ENCODE results near the gene SYCE1. TPM values are rescaled to one million over a fixed set of nuclear protein-coding genes. Genes with fewer than 3 reads are reported as not detected.
A peak's percentile ranks its signal among the peaks of the same experiment; 100 is the strongest.
"Not testable (repeated sequence)": the region's sequence is repeated elsewhere in the genome, so short reads cannot be mapped to it uniquely, and the experiment has no call there.

The SYCE1 gene
- total RNA-seq, 1 experiment from 2014 or later: not detected

DNA sequence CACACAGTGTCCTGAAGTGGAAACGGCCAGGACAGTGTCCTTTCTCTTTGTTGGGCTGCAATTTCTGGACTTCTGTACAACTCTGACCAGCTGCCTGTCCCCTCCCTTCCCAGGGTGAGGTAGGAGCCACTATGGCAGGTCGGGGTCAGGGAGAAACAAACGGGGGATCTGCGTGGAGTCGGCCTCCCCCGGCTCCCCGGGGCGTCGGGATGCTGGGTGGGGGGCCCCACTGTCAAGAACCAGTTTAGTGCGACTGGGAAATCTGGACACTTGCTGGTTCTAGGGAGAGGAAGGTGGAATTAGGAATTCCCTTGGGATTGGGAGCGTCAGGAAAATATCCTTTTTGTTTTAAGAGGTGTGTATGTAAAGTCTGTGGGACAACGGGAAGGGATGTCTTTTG lies 567 bp downstream of the SYCE1 start:
- no peak for DNase-seq (ENCODE audit: extremely low read depth, low read depth)

DNA sequence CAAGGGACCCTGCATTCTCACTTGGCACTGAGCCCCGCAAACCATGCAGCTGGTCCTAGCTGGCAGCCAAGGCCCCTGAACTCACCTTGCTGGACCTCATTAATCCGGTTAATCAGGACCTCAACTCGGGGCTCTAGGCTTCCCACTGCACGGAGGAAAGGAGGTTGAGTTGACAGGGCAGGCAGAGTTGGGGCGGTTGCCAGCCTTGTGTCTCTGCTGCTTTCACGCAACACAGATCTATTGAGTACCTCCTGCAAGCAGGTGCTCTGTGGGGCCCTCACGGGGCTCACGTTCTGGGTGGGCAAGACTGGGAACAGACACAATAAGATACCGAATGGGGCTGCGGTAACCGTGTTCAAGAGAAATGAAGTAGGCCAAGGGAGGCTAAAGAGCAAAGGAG lies 6.2 kb downstream of the SYCE1 start:
- DNase-seq (ENCODE audit: extremely low read depth, low read depth): no peak

DNA sequence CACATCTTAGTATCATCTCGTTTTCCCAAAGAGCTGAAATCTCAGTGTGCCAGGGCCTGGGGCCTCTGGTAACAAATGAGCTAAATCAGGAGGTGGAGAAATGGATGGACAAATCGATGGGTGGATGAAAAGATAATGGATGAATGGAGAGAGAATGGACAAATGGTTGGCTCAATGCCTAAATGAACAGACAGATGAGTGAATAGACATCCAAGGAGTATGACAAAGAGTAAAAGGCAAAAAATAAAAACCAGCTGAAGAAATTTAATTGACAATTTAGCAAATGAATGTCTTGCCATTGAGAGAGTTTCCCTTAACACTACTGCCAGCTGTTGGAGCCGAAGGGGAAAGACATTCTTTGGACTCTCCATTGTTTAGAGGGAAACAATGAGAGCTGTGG lies 8.0 kb downstream of the SYCE1 start:
- no peak for DNase-seq (ENCODE audit: extremely low read depth, low read depth)

DNA sequence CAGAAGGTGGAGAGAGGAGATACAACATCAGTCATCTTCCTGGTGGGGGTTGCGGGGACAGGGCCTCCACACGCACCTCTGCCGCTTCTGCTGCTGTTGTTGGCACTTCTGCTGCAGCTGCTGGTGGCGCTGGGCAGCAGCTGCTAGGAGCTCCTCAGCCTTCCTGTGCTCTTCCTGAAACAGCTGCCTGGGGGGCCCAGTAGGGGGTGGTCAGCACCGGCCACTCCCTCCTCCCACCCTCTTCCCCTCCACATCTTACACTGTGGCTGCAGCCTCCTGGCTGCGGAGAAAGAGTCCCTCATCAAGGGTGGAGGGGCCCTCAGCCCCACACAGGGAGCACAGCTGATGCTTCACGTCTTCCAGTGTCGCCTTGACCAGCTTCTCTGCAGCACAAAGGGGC lies 9.9 kb downstream of the SYCE1 start:
- DNase-seq (ENCODE audit: extremely low read depth, low read depth): no peak

DNA sequence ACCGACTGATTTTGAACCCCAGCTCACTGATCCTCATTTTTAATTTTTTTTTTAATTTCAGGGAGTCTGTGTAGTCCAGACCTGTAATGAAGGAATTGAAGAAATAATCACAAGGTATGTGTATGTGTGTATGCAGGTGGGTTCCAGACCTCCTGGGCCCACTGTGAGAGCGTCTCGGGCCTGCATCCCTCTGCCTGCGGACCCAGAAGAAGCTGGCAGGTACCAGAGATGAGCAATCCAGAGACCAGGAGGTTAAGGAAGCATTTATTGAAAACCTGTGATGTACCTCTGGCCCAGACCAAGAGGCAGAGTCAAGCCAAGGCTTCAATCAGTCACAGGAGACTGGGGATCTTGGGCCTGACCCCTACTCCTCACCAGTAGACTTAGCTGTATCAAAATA lies 10.8 kb downstream of the SYCE1 start:
- no peak for DNase-seq (ENCODE audit: extremely low read depth, low read depth)

DNA sequence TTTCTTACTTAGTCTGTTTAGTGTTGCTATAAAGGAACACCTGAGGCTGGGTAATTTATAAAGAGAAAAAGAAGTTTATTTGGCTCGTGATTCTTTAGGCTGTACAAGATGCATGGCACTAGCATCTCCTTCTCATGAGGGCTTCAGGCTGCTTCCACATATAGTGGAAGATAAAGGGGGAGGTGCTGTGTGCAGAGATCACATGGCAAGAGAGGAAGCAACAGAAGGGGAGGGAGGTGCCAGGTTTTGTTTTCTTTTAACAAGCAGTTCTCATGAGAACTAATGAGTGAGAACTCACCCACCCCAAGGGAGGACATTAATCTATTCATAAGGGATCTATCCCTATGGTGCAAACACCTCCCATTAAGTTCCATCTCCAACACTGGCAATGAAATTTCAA lies 20.9 kb downstream of the SYCE1 start:
- DNase-seq (ENCODE audit: extremely low read depth, low read depth): no peak

DNA sequence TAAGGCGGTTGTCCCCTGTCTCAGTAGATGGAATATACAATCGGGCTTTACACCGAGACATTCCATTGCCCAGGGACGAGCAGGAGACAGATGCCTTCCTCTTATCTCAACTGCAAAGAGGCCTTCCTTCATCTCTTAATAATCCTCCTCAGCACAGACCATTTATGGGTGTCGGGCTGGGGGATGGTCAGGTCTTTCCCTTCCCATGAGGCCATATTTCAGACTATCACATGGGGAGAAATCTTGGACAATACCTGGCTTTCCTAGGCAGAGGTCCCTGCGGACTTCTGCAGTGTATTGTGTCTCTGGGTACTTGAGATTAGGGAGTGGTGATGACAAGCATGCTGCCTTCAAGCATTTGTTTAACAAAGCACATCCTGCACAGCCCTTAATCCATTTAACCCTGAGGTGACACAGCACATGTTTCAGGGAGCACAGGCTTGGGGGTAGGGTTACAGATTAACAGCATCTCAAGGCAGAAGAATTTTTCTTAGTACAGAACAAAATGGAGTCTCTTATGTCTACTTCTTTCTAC lies 23.9 kb downstream of the SYCE1 start:
- DNase-seq (ENCODE audit: extremely low read depth, low read depth): not testable (repeated sequence)

DNA sequence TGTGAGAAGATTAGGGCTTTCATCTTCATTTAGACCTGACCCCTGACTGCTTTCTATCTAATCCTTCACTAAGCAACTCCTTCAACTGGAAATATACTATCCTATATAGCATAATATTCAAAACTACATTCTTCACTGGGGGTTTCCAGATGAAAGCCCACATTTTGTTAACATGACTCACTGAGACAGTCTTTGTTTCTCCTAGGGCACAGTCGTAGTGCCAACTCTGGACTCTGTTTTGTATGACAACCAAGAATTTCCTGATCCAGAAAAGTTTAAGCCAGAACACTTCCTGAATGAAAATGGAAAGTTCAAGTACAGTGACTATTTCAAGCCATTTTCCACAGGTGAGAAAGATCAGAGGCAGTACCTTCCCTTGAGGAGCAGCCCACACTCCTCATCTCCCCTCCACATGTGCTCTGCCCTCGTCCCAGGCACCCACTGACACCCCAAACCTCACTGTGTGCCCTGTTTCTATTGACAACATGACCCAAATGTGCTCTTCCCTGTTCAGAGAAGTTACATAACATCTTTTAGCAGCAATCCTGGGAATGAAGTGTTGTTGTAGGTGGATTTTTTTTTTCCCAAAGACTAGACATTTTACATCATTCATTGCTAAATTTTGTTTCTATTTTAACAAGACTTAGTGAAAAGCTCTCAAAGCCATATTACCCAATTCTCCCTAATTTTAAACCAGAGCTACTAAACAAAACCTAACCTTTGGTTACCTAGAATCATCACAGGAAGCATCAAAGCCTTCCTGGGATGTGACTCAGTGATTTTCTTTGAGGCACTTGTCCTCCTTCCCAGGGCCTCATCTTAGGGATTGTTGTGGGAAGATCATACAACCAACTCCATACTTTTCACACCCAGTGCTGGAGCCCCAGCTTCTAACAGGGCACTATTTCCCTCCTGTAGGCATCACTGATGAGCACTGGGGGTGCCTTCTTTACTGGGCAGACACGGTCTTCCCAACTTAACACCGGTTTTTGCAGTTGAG lies 27.5 kb downstream of the SYCE1 start:
- DNase-seq (ENCODE audit: extremely low read depth, low read depth): no peak

DNA sequence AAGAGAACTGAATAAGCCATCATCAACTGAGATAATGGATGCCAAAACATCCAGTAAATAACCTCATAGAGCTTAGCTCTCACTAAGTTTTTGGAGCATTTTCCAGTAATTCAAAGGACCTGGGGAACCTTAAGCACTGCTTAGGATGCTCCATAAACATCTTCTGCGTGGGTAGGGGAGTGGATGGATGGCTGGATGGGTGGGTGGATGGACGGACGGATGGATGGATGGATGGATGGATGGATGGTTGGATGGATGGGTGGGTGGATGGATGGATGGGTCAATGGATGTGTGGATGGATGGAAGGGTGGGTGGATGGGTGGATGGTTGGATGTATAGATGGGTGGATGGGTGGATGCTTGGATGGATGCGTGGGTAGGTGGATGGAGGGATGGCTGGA lies 29.2 kb downstream of the SYCE1 start:
- DNase-seq (ENCODE audit: extremely low read depth, low read depth): no peak

DNA sequence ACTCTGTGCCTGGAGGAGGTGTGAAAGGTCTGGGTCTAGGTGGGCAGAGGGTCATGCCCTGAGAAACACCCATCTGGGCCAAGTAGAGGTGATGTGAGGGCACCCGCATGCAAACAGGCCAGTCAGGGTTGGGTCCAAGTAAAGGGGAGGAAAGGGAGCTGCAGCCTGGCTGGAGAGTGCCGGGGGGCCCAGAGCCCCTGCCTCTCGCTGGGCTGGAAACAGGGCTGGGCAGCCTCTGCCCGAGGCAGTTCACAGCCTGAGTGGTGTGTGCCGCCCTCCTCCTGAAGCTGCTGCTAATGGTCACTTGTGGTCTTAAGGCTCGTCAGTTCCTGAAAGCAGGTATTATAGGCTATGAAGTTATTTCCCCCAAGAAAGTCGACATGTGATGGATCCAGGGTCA lies 31.0 kb downstream of the SYCE1 start:
- DNase-seq (ENCODE audit: extremely low read depth, low read depth): no peak

DNA sequence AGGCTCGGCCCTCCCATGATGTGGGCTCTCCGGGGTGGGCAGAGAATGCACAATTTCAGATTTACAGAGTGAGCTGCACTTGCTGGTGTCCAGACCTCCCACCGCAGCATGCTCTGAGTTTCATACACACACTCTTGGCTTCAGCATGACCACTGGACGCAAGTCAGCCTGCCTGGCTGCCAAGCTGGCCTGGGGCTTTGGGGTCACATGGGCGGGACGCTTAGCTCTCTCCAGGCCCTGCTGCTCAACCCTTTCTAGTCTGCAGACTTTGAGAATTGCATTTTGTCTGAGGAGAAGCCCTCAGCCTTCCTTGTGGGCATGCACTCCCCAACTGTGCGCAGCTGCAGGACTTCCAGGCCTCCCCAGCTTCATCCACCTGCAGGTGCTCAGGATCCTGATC lies 32.5 kb downstream of the SYCE1 start:
- DNase-seq (ENCODE audit: extremely low read depth, low read depth): no peak

DNA sequence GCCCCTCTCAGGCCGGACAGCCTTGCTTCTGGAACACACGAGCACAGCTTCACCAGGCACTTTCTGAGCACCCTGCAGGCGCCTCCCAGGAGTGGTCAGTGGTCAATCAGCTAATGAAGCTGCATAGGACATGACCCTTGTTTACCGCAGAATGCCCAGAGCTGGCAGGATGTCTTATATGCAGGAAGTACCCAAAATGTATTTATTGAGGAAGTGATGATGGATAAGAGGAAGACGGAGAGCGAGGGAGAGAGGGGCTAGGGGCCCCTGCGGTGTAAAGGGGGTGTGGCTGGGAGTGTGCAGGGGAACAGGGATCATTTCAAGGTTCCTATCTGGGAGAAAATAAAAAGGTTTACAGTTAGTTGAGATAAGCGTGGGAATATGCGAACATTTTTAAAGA lies 34.9 kb downstream of the SYCE1 start:
- DNase-seq (ENCODE audit: extremely low read depth, low read depth): no peak

DNA sequence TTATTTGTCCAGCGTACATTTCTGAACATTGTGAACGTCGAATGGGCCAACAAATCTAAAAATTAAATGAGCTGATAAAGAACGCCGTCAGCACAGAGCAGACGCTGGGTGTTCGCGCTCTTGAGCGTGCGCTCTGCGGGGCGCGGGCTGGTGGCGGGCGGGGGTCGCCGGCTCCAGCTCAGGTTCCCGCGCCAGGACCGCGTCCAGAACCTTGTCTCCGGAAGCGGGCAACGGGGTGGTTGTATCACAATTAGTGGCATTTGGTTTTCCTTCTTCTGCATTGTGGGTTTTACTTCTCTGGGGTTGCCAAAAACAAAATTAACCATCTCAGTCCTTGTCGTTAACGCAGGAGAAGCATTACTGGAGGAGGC lies 35.8 kb downstream of the SYCE1 start:
- no peak for DNase-seq (ENCODE audit: extremely low read depth, low read depth)

DNA sequence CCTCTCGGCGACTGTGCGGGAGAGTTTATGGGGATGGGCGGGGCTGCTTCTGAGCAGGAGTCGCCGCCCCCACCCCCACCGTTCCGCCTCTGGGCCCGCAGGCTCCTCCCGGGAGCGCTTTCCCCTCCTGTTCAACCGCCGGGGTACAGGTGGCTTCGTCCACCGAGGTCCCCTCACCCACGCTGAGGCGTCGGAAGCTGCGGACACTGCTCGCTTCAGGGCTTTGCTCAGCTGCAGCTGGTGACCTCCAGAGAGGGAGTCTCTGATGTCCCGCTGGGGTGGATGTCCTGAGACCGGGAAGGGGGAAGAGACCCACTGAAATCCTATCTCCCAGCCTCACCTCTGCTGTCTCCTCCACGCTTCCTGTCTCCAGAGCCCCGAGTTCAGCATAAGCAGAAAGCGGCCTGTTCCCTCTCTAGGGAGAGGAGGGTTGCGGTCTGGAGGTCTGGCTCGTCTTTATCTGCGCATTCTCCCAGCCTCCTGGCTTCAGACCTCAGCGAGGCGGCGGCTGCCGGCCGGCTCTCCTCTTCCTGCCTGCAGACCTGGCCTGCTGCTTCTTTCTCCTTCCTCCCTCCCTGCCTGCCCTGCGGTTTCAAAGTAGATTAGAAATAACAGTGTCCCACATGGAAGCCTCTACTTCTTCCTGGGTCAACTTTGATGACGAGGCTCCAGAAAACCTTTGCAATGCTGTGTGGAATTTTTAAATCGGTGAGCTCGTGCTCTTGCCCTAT lies 36.4 kb downstream of the SYCE1 start:
- no peak for DNase-seq (ENCODE audit: extremely low read depth, low read depth)

DNA sequence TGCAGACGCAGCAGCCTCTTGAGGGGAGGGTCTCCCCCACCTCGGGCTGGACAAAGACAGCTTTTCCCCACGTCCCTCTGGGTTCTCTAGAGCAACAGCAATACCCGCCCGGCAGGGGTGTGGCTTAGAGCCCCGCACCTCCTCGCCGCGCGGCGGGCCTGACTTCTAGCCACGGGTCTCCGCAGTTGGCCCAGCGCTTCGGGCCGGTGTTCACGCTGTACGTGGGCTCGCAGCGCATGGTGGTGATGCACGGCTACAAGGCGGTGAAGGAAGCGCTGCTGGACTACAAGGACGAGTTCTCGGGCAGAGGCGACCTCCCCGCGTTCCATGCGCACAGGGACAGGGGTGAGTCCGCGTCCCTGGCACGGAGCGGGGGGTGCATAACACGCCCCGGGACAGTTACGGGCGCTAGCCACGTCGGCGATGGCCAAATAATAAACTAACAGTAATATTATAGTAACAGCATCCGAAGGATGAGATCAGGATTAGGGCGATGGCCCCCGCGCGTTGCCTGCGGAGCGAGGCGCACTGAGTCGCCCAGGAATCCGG lies 37.0 kb downstream of the SYCE1 start:
- no peak for DNase-seq (ENCODE audit: extremely low read depth, low read depth)

DNA sequence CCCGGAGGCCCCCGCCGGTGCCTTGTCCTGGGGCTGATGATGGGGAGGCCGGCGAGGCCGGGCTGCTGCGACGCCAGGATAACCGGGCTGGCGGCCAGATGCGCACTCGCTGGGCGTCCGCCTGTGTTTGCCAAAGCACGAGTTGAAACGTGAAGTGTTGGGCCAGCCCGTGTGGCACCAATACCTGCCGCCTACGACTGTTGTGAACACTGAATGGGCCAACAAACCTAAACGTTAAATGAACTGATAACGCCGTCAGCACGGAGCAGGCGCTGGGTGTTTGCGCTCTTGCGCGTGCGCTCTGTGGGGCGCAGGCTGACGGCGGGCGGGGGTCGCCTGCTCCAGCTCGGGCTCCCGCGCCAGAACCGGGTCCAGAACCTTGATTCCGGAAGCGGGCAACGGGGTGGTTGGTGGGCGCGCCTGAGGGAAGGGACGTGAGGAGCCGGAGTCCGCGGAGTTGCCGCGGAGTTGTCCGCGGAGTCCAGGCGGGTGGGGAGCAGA lies 37.6 kb downstream of the SYCE1 start:
- DNase-seq (ENCODE audit: extremely low read depth, low read depth): no peak

DNA sequence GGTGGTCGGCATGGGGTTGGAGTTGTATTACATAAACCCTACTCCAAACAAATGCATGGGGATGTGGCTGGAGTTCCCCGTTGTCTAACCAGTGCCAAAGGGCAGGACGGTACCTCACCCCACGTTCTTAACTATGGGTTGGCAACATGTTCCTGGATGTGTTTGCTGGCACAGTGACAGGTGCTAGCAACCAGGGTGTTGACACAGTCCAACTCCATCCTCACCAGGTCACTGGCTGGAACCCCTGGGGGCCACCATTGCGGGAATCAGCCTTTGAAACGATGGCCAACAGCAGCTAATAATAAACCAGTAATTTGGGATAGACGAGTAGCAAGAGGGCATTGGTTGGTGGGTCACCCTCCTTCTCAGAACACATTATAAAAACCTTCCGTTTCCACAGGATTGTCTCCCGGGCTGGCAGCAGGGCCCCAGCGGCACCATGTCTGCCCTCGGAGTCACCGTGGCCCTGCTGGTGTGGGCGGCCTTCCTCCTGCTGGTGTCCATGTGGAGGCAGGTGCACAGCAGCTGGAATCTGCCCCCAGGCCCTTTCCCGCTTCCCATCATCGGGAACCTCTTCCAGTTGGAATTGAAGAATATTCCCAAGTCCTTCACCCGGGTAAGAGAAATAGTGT lies 38.3 kb downstream of the SYCE1 start, which contains the start of gene CYP2E1:
Gene CYP2E1 (plus strand): TSS at position 407 of the 632 bp plus-strand sequence. CDS start 33 bp downstream, at position 440.
- DNase-seq (ENCODE audit: extremely low read depth, low read depth): no peak

DNA sequence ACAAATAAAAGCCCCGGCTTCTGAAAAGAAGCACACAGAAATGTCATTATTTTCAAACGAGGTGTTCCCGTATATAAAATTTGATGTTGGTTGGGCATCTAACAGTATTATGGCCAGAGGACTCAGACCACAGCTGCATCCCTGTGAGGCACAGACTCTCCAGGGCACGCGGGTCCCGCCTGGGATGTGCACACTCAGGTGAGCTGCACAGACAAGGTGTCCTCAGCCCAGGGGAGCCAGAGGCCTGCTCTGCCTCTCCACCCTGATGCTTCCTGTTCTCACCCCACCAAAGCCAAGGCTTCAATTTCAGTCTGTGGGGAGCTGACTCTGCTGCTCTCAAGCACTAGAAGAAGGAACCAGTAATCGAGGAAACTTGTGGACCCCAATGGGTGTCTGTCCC lies 39.9 kb downstream of the SYCE1 start:
- no peak for DNase-seq (ENCODE audit: extremely low read depth, low read depth)

DNA sequence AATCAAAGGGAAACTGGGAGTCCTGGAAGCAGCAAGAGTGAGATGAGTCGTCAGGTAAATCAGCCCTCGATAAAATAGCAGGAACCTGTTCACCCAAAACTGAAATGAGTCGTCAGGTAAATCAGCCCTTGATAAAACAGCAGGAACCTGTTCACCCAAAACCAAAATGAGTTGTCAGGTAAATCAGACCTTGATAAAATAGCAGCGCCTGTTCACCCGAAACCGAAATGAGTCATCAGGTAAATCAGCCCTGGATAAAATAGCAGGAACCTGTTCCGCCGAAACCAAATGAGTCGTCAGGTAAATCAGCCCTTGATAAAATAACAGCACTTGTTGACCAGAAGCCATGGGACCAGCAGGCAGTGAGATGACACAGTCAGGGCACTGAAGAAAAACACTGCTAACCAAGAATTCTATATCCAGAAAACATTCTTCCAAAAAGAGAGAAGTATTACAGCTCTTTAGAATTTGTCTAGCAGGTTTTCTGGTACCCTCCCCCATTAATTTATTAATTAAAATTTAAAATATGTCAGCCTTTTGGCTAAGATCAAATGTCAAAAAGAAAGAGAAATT lies 41.7 kb downstream of the SYCE1 start:
- DNase-seq (ENCODE audit: extremely low read depth, low read depth): no peak

DNA sequence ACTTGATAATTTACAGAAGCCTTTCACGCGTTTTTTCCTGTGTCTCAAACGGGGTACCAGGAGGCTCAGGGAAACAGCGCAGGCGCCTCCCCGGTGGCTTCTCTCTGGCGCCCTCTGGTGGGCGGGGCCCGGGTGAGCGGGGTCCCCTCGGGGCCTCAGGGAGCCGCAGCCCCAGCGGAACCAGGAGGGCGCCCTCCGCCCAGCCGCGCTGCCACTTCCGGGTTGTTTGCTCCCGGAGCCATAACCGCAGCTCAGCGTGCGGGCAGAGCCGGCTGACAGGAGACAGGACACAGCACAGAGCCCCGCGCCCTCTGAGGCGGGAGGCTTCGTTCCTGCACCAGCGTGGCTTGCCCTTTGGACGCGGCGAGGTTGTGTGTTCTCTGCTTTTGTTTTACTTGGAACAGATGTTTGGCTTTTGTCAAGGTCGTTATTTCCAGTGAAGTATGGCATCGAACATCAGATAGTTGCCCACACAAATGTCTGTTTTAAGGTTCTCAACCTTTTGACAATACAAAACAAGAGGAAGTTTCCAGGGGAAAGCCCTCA lies 45.1 kb downstream of the SYCE1 start:
- DNase-seq (ENCODE audit: extremely low read depth, low read depth): peak; percentile 90
